DOHH2 (cell line): Measurements from ENCODE around the gene CHCHD1.

ENCODE experiments used
- H3F3A ChIP-seq: fragments of 200-600 bp; sonication (generic), shearing (Covaris generic); 2 replicates; pipeline ENCODE4 v1.6.0; 2016; ENCODE audit warnings: antibody characterized with exemption, mild to moderate bottlenecking; ENCODE audit not compliant: control insufficient read depth, insufficient read depth
- H3K27ac ChIP-seq: fragments of 200-600 bp; sonication (generic); 2 replicates; pipeline ENCODE4 v1.5.1; 2014; ENCODE audit warnings: low read depth, mild to moderate bottlenecking, low read length, moderate library complexity
- H3K27me3 ChIP-seq: fragments of 200-600 bp; sonication (generic); 2 replicates; pipeline ENCODE4 v1.6.1; 2014; ENCODE audit warnings: mild to moderate bottlenecking, low read length, mixed read lengths; ENCODE audit not compliant: control insufficient read depth
- H3K36me3 ChIP-seq: fragments of 200-600 bp; sonication (generic); 2 replicates; pipeline ENCODE4 v1.6.1; 2014; ENCODE audit warnings: mild to moderate bottlenecking, low read length, moderate library complexity, mixed read lengths; ENCODE audit not compliant: control insufficient read depth
- H3K4me1 ChIP-seq: fragments of 200-600 bp; sonication (generic); 2 replicates; pipeline ENCODE4 v1.6.1; 2014; ENCODE audit warnings: mild to moderate bottlenecking, low read length, mixed read lengths; ENCODE audit not compliant: control insufficient read depth
- H3K4me2 ChIP-seq: fragments of 200-600 bp; sonication (generic); 2 replicates; pipeline ENCODE4 v1.6.0; 2014; ENCODE audit warnings: mild to moderate bottlenecking, low read length, moderate library complexity
- H3K4me3 ChIP-seq: fragments of 200-600 bp; sonication (generic); 2 replicates; pipeline ENCODE4 v1.5.1; 2014; ENCODE audit warnings: mild to moderate bottlenecking, low read length, mixed read lengths
- H3K79me2 ChIP-seq: fragments of 200-600 bp; sonication (generic); 2 replicates; pipeline ENCODE4 v1.6.1; 2014; ENCODE audit warnings: mild to moderate bottlenecking, low read length, mixed read lengths; ENCODE audit not compliant: control insufficient read depth
- H3K9me2 ChIP-seq: fragments of 200-600 bp; sonication (generic); replicated peaks from 2 replicates; pipeline ENCODE4 v1.6.1; 2014; ENCODE audit warnings: mild to moderate bottlenecking, low read length, mixed read lengths; ENCODE audit not compliant: control insufficient read depth
- H3K9me3 ChIP-seq: fragments of 200-600 bp; sonication (generic); 2 replicates; pipeline ENCODE4 v1.6.1; 2014; ENCODE audit warnings: antibody characterized with exemption, low read length, mixed read lengths; ENCODE audit not compliant: control insufficient read depth, insufficient read depth
- H4K20me1 ChIP-seq: fragments of 200-600 bp; sonication (generic); 2 replicates; pipeline ENCODE4 v1.6.0; 2014; ENCODE audit warnings: low read depth, mild to moderate bottlenecking, antibody characterized with exemption, low read length, moderate library complexity; ENCODE audit not compliant: control insufficient read depth, insufficient read depth
- CTCF ChIP-seq: fragments of 200-600 bp; sonication (generic); IDR thresholded peaks from one replicate; pipeline ENCODE4 v1.5.1; 2014; ENCODE audit warnings: antibody characterized with exemption, mild to moderate bottlenecking, low read depth, low read length; ENCODE audit not compliant: poor library complexity, severe bottlenecking
- EZH2phosphoT487 ChIP-seq: fragments of 200-600 bp; sonication (generic); IDR thresholded peaks from 2 replicates; pipeline ENCODE4 v1.6.1; 2017; ENCODE audit warnings: borderline replicate concordance, mild to moderate bottlenecking, antibody characterized with exemption, low read length, moderate library complexity, mixed read lengths

CHCHD1 gene

GRCh38 chr10:73759512-73760115 lies 22.2 kb upstream of the CHCHD1 start:
- H3K9me3 ChIP-seq = no peaks in the 10 kb centered on the region
- H3K9me2 ChIP-seq = no peaks in the 10 kb centered on the region
- no peak overlapping the region; the same call in 1 of the 2 replicates for H3K4me2 ChIP-seq
- H3F3A ChIP-seq = no peaks in the 10 kb centered on the region
- peaks cover 63% of the 10 kb centered on the region for H3K36me3 ChIP-seq
- H3K79me2 ChIP-seq = peaks cover 4% of the 10 kb centered on the region; the same call in 1 of the 2 replicates
- H3K27ac ChIP-seq = no peak overlapping the region
- H4K20me1 ChIP-seq = no peaks in the 10 kb centered on the region
- no peaks in the 10 kb centered on the region for H3K27me3 ChIP-seq
- TF ChIP-seq EZH2phosphoT487 = no peak
- no peak for TF ChIP-seq CTCF
- peaks cover 17% of the 10 kb centered on the region for H3K4me1 ChIP-seq
- H3K4me3 ChIP-seq = no peak overlapping the region

- Histone ChIP-seq H3K4me1 (peaks cover 17% of the 10 kb centered on the region), H3K27me3 (no peaks in the 10 kb centered on the region), H3K4me3 (no peak overlapping the region), H3K9me3 (no peaks in the 10 kb centered on the region), H3K36me3 (peaks cover 79% of the 10 kb centered on the region), H3K79me2 (peaks cover 4% of the 10 kb centered on the region; the same call in 1 of the 2 replicates), H3K9me2 (no peaks in the 10 kb centered on the region), H3F3A (no peaks in the 10 kb centered on the region), H3K27ac (no peak overlapping the region), H3K4me2 (no peak overlapping the region), H4K20me1 (no peaks in the 10 kb centered on the region)
- TF ChIP-seq CTCF = no peak
- TF ChIP-seq EZH2phosphoT487 = no peak
Observed at GRCh38 chr10:73761781-73762180, 20.1 kb upstream of the CHCHD1 start.

- Histone ChIP-seq H3K4me1 (peaks cover 17% of the 10 kb centered on the region), H3K9me2 (no peaks in the 10 kb centered on the region), H3K4me3 (no peak overlapping the region), H3K27ac (no peak overlapping the region), H3K4me2 (no peak overlapping the region), H3F3A (no peaks in the 10 kb centered on the region), H3K9me3 (no peaks in the 10 kb centered on the region), H3K79me2 (no peaks in the 10 kb centered on the region), H4K20me1 (no peaks in the 10 kb centered on the region), H3K36me3 (peaks cover 84% of the 10 kb centered on the region), H3K27me3 (no peaks in the 10 kb centered on the region)
- TF ChIP-seq EZH2phosphoT487 = no peak
- TF ChIP-seq CTCF = no peak
Observed at GRCh38 chr10:73762915-73763314, 18.9 kb upstream of the CHCHD1 start.
